GM12892 (cell line): ENCODE results near the gene RANGRF.

Experiments used
- DNase-seq: peaks from one replicate; pipeline ENCODE4 v3.0.0; 2011; ENCODE audit not compliant: insufficient read length
- FAIRE-seq: peaks from 2 replicates; lab custom pipeline; 2011; peaks lifted over from hg19 to GRCh38; lab: Jason Lieb, UNC
- POLR2A ChIP-seq: IDR thresholded peaks from 2 replicates; pipeline ENCODE4 v1.6.1; 2011; ENCODE audit warnings: low read depth, low read length, control low read depth
- POLR2AphosphoS5 ChIP-seq: IDR thresholded peaks from 2 replicates; pipeline ENCODE4 v1.6.1; 2011; ENCODE audit warnings: low read depth, low read length, control low read depth
- TAF1 ChIP-seq: IDR thresholded peaks from 2 replicates; pipeline ENCODE4 v1.6.1; 2011; ENCODE audit warnings: low read depth, mild to moderate bottlenecking, control low read depth, low read length, borderline replicate concordance

The RANGRF gene

GRCh38 chr17:8320262-8320661 lies 31.8 kb downstream of the RANGRF start:
- FAIRE-seq (no peak), DNase-seq (no peak)
- TF ChIP-seq POLR2AphosphoS5 (no peak), POLR2A (no peak), TAF1 (no peak)

- DNase-seq (no peak), FAIRE-seq (no peak)
- TF ChIP-seq POLR2AphosphoS5 = no peak
- TF ChIP-seq POLR2A = no peak
- no peak for TF ChIP-seq TAF1
Observed at GRCh38 chr17:8320990-8321389, 32.5 kb downstream of the RANGRF start.

- DNase-seq (no peak), FAIRE-seq (no peak)
- TF ChIP-seq TAF1 (no peak), POLR2AphosphoS5 (no peak), POLR2A (no peak)
Observed at GRCh38 chr17:8322061-8322460, 33.6 kb downstream of the RANGRF start.

- FAIRE-seq (no peak), DNase-seq (no peak)
- no peak for TF ChIP-seq POLR2AphosphoS5
- no peak for TF ChIP-seq TAF1
- TF ChIP-seq POLR2A = no peak
Observed at GRCh38 chr17:8324132-8324531, 35.7 kb downstream of the RANGRF start.

- no peak for TF ChIP-seq POLR2A
- no peak for TF ChIP-seq POLR2AphosphoS5
- no peak for TF ChIP-seq TAF1
- FAIRE-seq = no peak
- DNase-seq = no peak
Observed at GRCh38 chr17:8324923-8325322, 36.5 kb downstream of the RANGRF start.

- TF ChIP-seq POLR2A = no peak
- TF ChIP-seq POLR2AphosphoS5 = no peak
- no peak for TF ChIP-seq TAF1
- FAIRE-seq = no peak
- no peak for DNase-seq
Observed at GRCh38 chr17:8326511-8327302, 38.2 kb downstream of the RANGRF start.

GRCh38 chr17:8327303-8327649 lies 38.8 kb downstream of the RANGRF start:
- DNase-seq = no peak
- TF ChIP-seq POLR2A (no peak), TAF1 (no peak), POLR2AphosphoS5 (no peak)
- FAIRE-seq = no peak

- FAIRE-seq (no peak), DNase-seq (no peak)
- no peak for TF ChIP-seq TAF1
Observed at GRCh38 chr17:8332128-8332527, 43.7 kb downstream of the RANGRF start.

GRCh38 chr17:8332688-8333087 lies 44.2 kb downstream of the RANGRF start:
- DNase-seq (no peak), FAIRE-seq (no peak)
- TF ChIP-seq POLR2A = no peak
- TF ChIP-seq POLR2AphosphoS5 = no peak
- no peak for TF ChIP-seq TAF1

GRCh38 chr17:8333281-8333680 lies 44.8 kb downstream of the RANGRF start:
- TF ChIP-seq POLR2A = no peak
- no peak for FAIRE-seq
- DNase-seq = no peak

GRCh38 chr17:8337802-8338752 lies 49.6 kb downstream of the RANGRF start:
- no peak for DNase-seq
- peak; percentile 36 for FAIRE-seq
- no peak for TF ChIP-seq TAF1
- no peak for TF ChIP-seq POLR2A
- no peak for TF ChIP-seq POLR2AphosphoS5

GRCh38 chr17:8338753-8339140 lies 50.3 kb downstream of the RANGRF start:
- FAIRE-seq (no peak), DNase-seq (no peak)
- TF ChIP-seq POLR2A = no peak
- TF ChIP-seq POLR2AphosphoS5 = no peak
- no peak for TF ChIP-seq TAF1
